ENCODE data around the gene TMEM132A. TPM values are rescaled to one million over a fixed set of nuclear protein-coding genes. Genes with fewer than 3 reads are reported as not detected.

The TMEM132A gene
- total RNA-seq, 1 experiment from 2014 or later: 95.5 TPM

DNA sequence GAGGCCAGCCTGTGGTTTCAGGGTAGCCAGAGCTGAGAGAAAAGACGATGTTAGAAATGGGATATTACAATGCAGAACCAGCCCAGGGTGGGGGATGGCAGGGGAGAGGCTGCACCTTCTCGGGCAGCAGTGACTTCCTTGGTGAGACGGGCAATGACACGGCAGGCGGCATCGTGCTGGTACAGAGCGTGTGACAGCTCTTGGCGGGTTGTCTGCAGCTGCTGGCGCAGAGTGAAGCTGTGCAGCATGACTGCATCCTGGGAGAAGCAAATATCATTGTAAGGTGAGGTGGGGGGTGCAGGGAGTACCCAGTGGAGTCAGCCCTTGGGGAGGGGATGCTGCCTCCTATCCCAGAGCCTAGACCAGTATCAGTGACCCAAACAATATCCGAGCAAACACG is 21.6 kb upstream of the TMEM132A start:
- H2BK120ac ChIP-seq (ENCODE audit: low read depth, low read length, poor library complexity, severe bottlenecking): no peak overlapping the region
- no peak for DNase-seq
- H2AK5ac ChIP-seq (ENCODE audit: insufficient read length, low read length): no peak overlapping the region
- Mint-ChIP-seq H3K4me3 (no peak overlapping the region), H3K9me3 (no peaks in the 10 kb centered on the region), H3K36me3 (ENCODE audit: insufficient read depth in 1 of 3, low read depth in 3 of 3) (peaks cover 35 to 61% (median 48%) of the 10 kb centered on the region in 3 experiments; a peak in 6 of 7 replicates), H3K4me1 (peaks cover 7 to 19% of the 10 kb centered on the region in 2 experiments), H3K27ac (peak overlapping the region in 1 of 3 experiments; percentile 71; a peak in 1 of 7 replicates), H3K27me3 (ENCODE audit: low read depth) (no peaks in the 10 kb centered on the region)
- H2BK15ac ChIP-seq (ENCODE audit: low read depth, low read length): no peak overlapping the region
- H4K20me1 ChIP-seq (ENCODE audit: control insufficient read depth, insufficient read depth, insufficient read length): peaks cover 2% of the 10 kb centered on the region
- no peaks in the 10 kb centered on the region for H3K9me3 ChIP-seq (ENCODE audit: control insufficient read depth, low read depth, low read length)
- no peak overlapping the region for H3K27ac ChIP-seq (ENCODE audit: insufficient read length, low read depth, low read length)
- H3K23me2 ChIP-seq (ENCODE audit: insufficient read length, low read depth, low read length, poor library complexity, severe bottlenecking): peaks cover 5% of the 10 kb centered on the region
- H4K91ac ChIP-seq (ENCODE audit: insufficient read length, low read depth, low read length): no peak overlapping the region
- no peak overlapping the region for H3K23ac ChIP-seq (ENCODE audit: insufficient read length, low read depth, low read length)
- H2BK12ac ChIP-seq (ENCODE audit: insufficient read length, low read depth, low read length): no peak overlapping the region
- H3T11ph ChIP-seq (ENCODE audit: low read length): no peak overlapping the region
- H3K79me2 ChIP-seq (ENCODE audit: insufficient read depth, low read length): peaks cover 18% of the 10 kb centered on the region; the same call in 1 of the 2 replicates
- H3K79me1 ChIP-seq (ENCODE audit: insufficient read depth, low read depth, low read length, poor library complexity, severe bottlenecking): peaks cover 5% of the 10 kb centered on the region
- no peak overlapping the region for H2AFZ ChIP-seq (ENCODE audit: low read length)
- no peak overlapping the region for H2BK20ac ChIP-seq (ENCODE audit: low read depth, low read length, poor library complexity, severe bottlenecking)
- peaks cover 3% of the 10 kb centered on the region; the same call in 1 of the 2 replicates for H3K4me1 ChIP-seq (ENCODE audit: insufficient read depth, low read length)
- no peak overlapping the region for H3K9ac ChIP-seq (ENCODE audit: extremely low read depth, insufficient read length, low read length)
- no peak overlapping the region for H2BK5ac ChIP-seq (ENCODE audit: insufficient read length, low read length)
- no peak overlapping the region for H3K14ac ChIP-seq (ENCODE audit: insufficient read depth, low read length)
- TF ChIP-seq, protein P1, sequence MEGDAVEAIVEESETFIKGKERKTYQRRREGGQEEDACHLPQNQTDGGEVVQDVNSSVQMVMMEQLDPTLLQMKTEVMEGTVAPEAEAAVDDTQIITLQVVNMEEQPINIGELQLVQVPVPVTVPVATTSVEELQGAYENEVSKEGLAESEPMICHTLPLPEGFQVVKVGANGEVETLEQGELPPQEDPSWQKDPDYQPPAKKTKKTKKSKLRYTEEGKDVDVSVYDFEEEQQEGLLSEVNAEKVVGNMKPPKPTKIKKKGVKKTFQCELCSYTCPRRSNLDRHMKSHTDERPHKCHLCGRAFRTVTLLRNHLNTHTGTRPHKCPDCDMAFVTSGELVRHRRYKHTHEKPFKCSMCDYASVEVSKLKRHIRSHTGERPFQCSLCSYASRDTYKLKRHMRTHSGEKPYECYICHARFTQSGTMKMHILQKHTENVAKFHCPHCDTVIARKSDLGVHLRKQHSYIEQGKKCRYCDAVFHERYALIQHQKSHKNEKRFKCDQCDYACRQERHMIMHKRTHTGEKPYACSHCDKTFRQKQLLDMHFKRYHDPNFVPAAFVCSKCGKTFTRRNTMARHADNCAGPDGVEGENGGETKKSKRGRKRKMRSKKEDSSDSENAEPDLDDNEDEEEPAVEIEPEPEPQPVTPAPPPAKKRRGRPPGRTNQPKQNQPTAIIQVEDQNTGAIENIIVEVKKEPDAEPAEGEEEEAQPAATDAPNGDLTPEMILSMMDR (conservative IDR thresholded peaks at IDR 0.05): no peak
- no CpG with 5 or more reads among the region's 11 CpGs for WGBS (ENCODE audit: extremely low coverage, insufficient read length, low lambda C conversion rate)
- H3K27me3 ChIP-seq (ENCODE audit: insufficient read depth, low read length): no peaks in the 10 kb centered on the region
- no peak overlapping the region for H3K4ac ChIP-seq (ENCODE audit: low read depth, low read length)
- no peak overlapping the region for H3K56ac ChIP-seq (ENCODE audit: insufficient read length, low read depth, low read length)
- H3K18ac ChIP-seq (ENCODE audit: insufficient read length, low read depth, low read length): no peak overlapping the region
- H3K4me2 ChIP-seq (ENCODE audit: insufficient read depth, insufficient read length, low read length): no peak overlapping the region
- no peak overlapping the region for H4K5ac ChIP-seq (ENCODE audit: insufficient read length, low read depth, low read length)
- H4K8ac ChIP-seq (replicated peaks; ENCODE audit: insufficient read length, low read depth, low read length): no peak overlapping the region
